Right atrium auricular region (tissue), 2 donors: Measurements from ENCODE around the gene BMAL1. TPM values are rescaled to one million over a fixed set of nuclear protein-coding genes. Genes with fewer than 3 reads are reported as not detected.
"Not testable (repeated sequence)": the region's sequence is repeated elsewhere in the genome, so short reads cannot be mapped to it uniquely, and the experiment has no call there.

Experiments used
- DNase-seq: peaks from one replicate; pipeline ENCODE4 v3.0.0-alpha.2; 2019; ENCODE audit warnings: low spot score
- H3K27ac ChIP-seq, 2 donors: fragments of 200-600 bp; sonication (generic); 1 replicate in 1 of 2; 2 replicates in 1 of 2; pipeline ENCODE4 v1.5.1; 2016 to 2019
- H3K27me3 ChIP-seq, 2 donors: fragments of 200-600 bp; sonication (generic); one replicate each; pipeline versions ENCODE4 v1.5.1 to v1.6.0; 2017 to 2019
- H3K36me3 ChIP-seq: fragments of 200-600 bp; sonication (generic); one replicate; pipeline ENCODE4 v1.5.1; 2016
- H3K4me1 ChIP-seq, 2 donors: fragments of 200-600 bp; sonication (generic); one replicate each; pipeline versions ENCODE4 v1.5.1 to v1.6.0; 2017 to 2019
- H3K4me3 ChIP-seq, 2 donors: fragments of 200-600 bp; sonication (generic); 1 replicate in 1 of 2; 2 replicates in 1 of 2; pipeline ENCODE4 v1.5.1; 2017 to 2019; ENCODE audit warnings: mild to moderate bottlenecking in 1 of 2, moderate library complexity in 1 of 2
- H3K9me3 ChIP-seq, 2 donors: fragments of 200-600 bp; sonication (generic); one replicate each; pipeline ENCODE4 v1.5.1; 2019
- CTCF ChIP-seq, 2 donors: fragments of 200-600 bp; sonication (generic); IDR thresholded peaks; one replicate each; pipeline ENCODE4 v1.5.1; 2019; ENCODE audit warnings: antibody characterized with exemption in 2 of 2
- total RNA-seq, 2 donors: library from RNA; depleted of rRNA; stranded (reverse); fragments of >200 nt; gene quantifications; one replicate each; pipeline ENCODE4 v1.1.0, GENCODE V29; 2016

Gene BMAL1
- total RNA-seq, 2 donors from 2014 or later = 20.7 to 24.9 TPM

GRCh38 chr11:13429836-13430235, 152.2 kb downstream of the BMAL1 start:
- no peak overlapping the region for H3K27ac ChIP-seq
- no peaks in the 10 kb centered on the region for H3K27me3 ChIP-seq
- TF ChIP-seq CTCF (IDR thresholded peaks at IDR 0.05) = no peak
- H3K4me1 ChIP-seq = peaks cover 0 to 7% of the 10 kb centered on the region in 2 donors
- H3K36me3 ChIP-seq = no peaks in the 10 kb centered on the region
- H3K9me3 ChIP-seq = peaks cover 0 to 23% of the 10 kb centered on the region in 2 donors
- DNase-seq = no peak
- H3K4me3 ChIP-seq = no peak overlapping the region

GRCh38 chr11:13433437-13433836, 155.8 kb downstream of the BMAL1 start:
- no peak overlapping the region for H3K27ac ChIP-seq
- peaks cover 0 to 7% of the 10 kb centered on the region in 2 donors for H3K9me3 ChIP-seq
- H3K4me1 ChIP-seq = peaks cover 0 to 7% of the 10 kb centered on the region in 2 donors
- no peak for DNase-seq
- no peak for TF ChIP-seq CTCF (IDR thresholded peaks at IDR 0.05)
- no peaks in the 10 kb centered on the region for H3K27me3 ChIP-seq
- H3K4me3 ChIP-seq = no peak overlapping the region
- H3K36me3 ChIP-seq = no peaks in the 10 kb centered on the region

- DNase-seq = no peak
- H3K9me3 ChIP-seq = no peaks in the 10 kb centered on the region
- H3K36me3 ChIP-seq = no peaks in the 10 kb centered on the region
- H3K4me1 ChIP-seq = peaks cover 0 to 7% of the 10 kb centered on the region in 2 donors
- no peaks in the 10 kb centered on the region for H3K27me3 ChIP-seq
- no peak overlapping the region for H3K4me3 ChIP-seq
- no peak overlapping the region for H3K27ac ChIP-seq
- TF ChIP-seq CTCF (IDR thresholded peaks at IDR 0.05) = no peak
These were observed 156.9 kb downstream of the BMAL1 start for GRCh38 chr11:13434247-13435205.

GRCh38 chr11:13436836-13437235, 159.2 kb downstream of the BMAL1 start:
- not testable (repeated sequence) for H3K4me3 ChIP-seq, DNase-seq, H3K27me3 ChIP-seq, H3K36me3 ChIP-seq, H3K27ac ChIP-seq, H3K9me3 ChIP-seq
- peaks cover 0 to 17% of the 10 kb centered on the region in 2 donors for H3K4me1 ChIP-seq

Other genes with a start within 250 kb of the BMAL1 start
- gene BTBD10, start 185.4 kb downstream of the BMAL1 start, total RNA-seq = 10 to 100 TPM; 26.1 to 28.0 TPM
- gene PTH, start 218.2 kb downstream of the BMAL1 start, total RNA-seq = not detected